Measurements from ENCODE around the gene LPAR6.

The LPAR6 gene

GRCh38 chr13:48369988-48370387 is 42.9 kb downstream of the LPAR6 start:
- Histone ChIP-seq H3K36me3 (ENCODE audit: insufficient read depth, low read length) (peaks cover 48% of the 10 kb centered on the region), H3F3A (ENCODE audit: low read depth) (no peaks in the 10 kb centered on the region), H3K9me2 (replicated peaks; ENCODE audit: low read depth, low read length) (no peaks in the 10 kb centered on the region), H2AFZ (ENCODE audit: low read length) (no peak overlapping the region), H3K9ac (ENCODE audit: low read depth, low read length, poor library complexity, severe bottlenecking) (no peak overlapping the region), H4K20me1 (ENCODE audit: insufficient read depth, low read length, poor library complexity, severe bottlenecking) (no peaks in the 10 kb centered on the region), H3K79me2 (ENCODE audit: insufficient read depth, low read length) (no peaks in the 10 kb centered on the region), H3K27me3 (ENCODE audit: insufficient read depth, low read length, poor library complexity, severe bottlenecking) (no peaks in the 10 kb centered on the region), H3K4me2 (ENCODE audit: low read depth, low read length, poor library complexity, severe bottlenecking) (no peak overlapping the region), H3K4me1 (ENCODE audit: insufficient read depth, low read length, poor library complexity, severe bottlenecking) (no peaks in the 10 kb centered on the region), H3K4me3 (ENCODE audit: low read length, poor library complexity, severe bottlenecking) (no peak overlapping the region), H3K9me3 (ENCODE audit: insufficient read depth, low read depth, low read length) (peaks cover 3% of the 10 kb centered on the region; the same call in 1 of the 2 replicates)
- TF ChIP-seq EZH2phosphoT487 (IDR thresholded peaks at IDR 0.05; ENCODE audit: borderline replicate concordance) (no peak), CTCF (conservative IDR thresholded peaks at IDR 0.05; ENCODE audit: low read length) (no peak)
